ACC112 (cell line): ENCODE results near the gene TRIM8.
A peak's percentile ranks its signal among the peaks of the same experiment; 100 is the strongest.

Experiments used
- H2AFZ ChIP-seq: fragments of 200-600 bp; sonication (generic); one replicate; pipeline ENCODE4 v1.6.0; 2017; ENCODE audit warnings: antibody characterized with exemption, low read length; ENCODE audit not compliant: unreplicated experiment
- H3K27ac ChIP-seq: fragments of 200-600 bp; sonication (generic); 2 replicates; pipeline ENCODE4 v1.5.1; 2014; ENCODE audit warnings: low read depth, mild to moderate bottlenecking, antibody characterized with exemption, low read length, moderate library complexity
- H3K27me3 ChIP-seq: fragments of 200-600 bp; sonication (generic); 2 replicates; pipeline ENCODE4 v1.6.1; 2014; ENCODE audit warnings: mild to moderate bottlenecking, antibody characterized with exemption, low read length, moderate library complexity, mixed read lengths; ENCODE audit not compliant: insufficient read depth
- H3K36me3 ChIP-seq: fragments of 200-600 bp; sonication (generic); 2 replicates; pipeline ENCODE4 v1.6.1; 2016; ENCODE audit warnings: mild to moderate bottlenecking, antibody characterized with exemption, low read length, moderate library complexity, mixed read lengths; ENCODE audit not compliant: insufficient read depth
- H3K4me1 ChIP-seq: fragments of 200-600 bp; sonication (generic); one replicate; pipeline ENCODE4 v1.6.1; 2016; ENCODE audit warnings: low read length, mixed read lengths; ENCODE audit not compliant: insufficient read depth, unreplicated experiment, control insufficient read depth
- H3K4me3 ChIP-seq: fragments of 200-600 bp; sonication (generic); 2 replicates; pipeline ENCODE4 v1.5.1; 2014; ENCODE audit warnings: mild to moderate bottlenecking, low read depth, low read length
- H3K79me2 ChIP-seq: fragments of 200-600 bp; sonication (generic); one replicate; pipeline ENCODE4 v1.6.0; 2016; ENCODE audit warnings: low read length; ENCODE audit not compliant: control insufficient read depth, unreplicated experiment, insufficient read depth

The TRIM8 gene

DNA sequence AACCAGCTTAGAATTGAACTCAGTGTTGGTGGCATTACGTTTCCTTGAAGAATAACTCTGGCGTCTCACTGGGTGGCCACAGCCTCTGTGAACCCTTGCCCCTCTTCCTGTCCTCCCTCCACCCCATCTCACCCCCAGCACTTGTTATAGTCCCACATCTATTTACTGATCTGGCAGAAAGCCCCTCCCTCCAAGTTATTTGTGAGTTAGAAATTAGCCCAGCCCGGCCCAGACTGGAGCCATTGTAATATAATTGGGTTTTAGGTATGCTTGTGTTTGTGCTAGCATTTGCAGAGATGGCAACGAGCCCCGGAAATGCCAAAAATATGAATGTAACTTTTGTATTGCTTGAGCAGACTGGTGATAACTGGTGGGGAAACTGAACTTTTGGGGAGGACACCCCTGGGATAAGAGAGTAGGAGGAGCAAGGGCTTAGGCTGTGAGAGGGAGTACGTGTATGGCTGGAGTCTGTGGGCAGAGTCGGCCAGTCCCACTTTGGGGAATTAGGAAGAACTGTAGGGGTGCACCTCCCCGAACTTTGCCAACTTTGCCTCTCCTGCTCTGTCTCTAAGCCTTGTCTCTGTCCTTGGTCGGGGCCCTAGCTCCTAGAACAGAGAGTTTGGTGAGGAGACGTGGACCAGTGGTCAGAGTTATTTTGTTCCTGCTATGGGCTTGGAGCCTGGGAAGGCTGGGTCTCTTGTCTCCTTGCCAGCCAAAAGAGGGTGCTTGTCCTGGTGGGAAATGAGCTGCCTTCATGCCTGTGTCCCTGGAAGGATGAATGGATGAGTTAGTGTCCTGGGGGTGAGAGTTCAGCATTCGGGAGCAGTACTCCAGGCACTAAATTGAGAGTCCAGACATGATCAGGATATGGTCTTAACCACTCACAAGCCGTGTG is 19.3 kb upstream of the TRIM8 start:
- no peak overlapping the region for H2AFZ ChIP-seq
- peaks cover 71% of the 10 kb centered on the region for H3K4me1 ChIP-seq
- no peaks in the 10 kb centered on the region for H3K36me3 ChIP-seq
- no peaks in the 10 kb centered on the region for H3K79me2 ChIP-seq
- H3K27ac ChIP-seq: peak overlapping the region; percentile 63
- no peaks in the 10 kb centered on the region for H3K27me3 ChIP-seq
- H3K4me3 ChIP-seq: no peak overlapping the region

- Histone ChIP-seq H3K36me3 (no peaks in the 10 kb centered on the region), H3K27ac (peak overlapping the region; percentile 63; the same call in 1 of the 2 replicates), H3K27me3 (no peaks in the 10 kb centered on the region), H2AFZ (no peak overlapping the region), H3K79me2 (no peaks in the 10 kb centered on the region), H3K4me3 (no peak overlapping the region), H3K4me1 (peaks cover 75% of the 10 kb centered on the region)
Observed at GRCh38 chr10:102626026-102626685, 18.1 kb upstream of the TRIM8 start.

DNA sequence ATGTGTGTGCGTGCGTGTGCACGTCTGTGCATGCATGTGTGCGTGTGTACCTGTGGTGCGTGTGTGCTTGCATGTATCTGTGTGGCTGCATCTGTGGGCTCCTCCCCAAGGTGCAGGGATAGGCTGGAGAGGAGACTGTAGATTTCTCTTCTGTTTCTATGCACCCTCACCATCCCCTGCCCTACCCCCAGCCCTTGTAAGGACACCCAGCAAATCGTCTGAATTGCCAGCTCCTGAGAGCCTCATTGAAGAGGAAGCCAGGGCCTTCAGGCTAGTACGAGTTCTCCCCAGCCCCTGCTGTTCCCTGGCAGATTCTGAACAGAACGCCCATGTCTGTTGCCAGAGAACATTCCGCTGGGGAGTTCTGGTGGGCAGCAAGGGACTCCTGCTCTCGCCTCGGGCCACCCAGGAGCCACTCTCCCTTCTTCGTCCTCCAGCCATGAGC is 17.0 kb upstream of the TRIM8 start:
- peak overlapping the region; percentile 86 for H3K27ac ChIP-seq
- no peaks in the 10 kb centered on the region for H3K27me3 ChIP-seq
- H3K4me3 ChIP-seq: no peak overlapping the region
- H3K79me2 ChIP-seq: no peaks in the 10 kb centered on the region
- peaks cover 76% of the 10 kb centered on the region for H3K4me1 ChIP-seq
- H2AFZ ChIP-seq: no peak overlapping the region
- no peaks in the 10 kb centered on the region for H3K36me3 ChIP-seq

- Histone ChIP-seq H3K36me3 (no peaks in the 10 kb centered on the region), H3K4me3 (no peak overlapping the region), H2AFZ (no peak overlapping the region), H3K27me3 (no peaks in the 10 kb centered on the region), H3K4me1 (peaks cover 81% of the 10 kb centered on the region), H3K27ac (peak overlapping the region; percentile 86), H3K79me2 (no peaks in the 10 kb centered on the region)
Observed at GRCh38 chr10:102627736-102628293, 16.5 kb upstream of the TRIM8 start.

- Histone ChIP-seq H3K36me3 (no peaks in the 10 kb centered on the region), H3K27ac (peak overlapping the region; percentile 86), H3K79me2 (no peaks in the 10 kb centered on the region), H3K27me3 (no peaks in the 10 kb centered on the region), H3K4me3 (no peak overlapping the region), H3K4me1 (peaks cover 87% of the 10 kb centered on the region), H2AFZ (no peak overlapping the region)
Observed at GRCh38 chr10:102628451-102628911, 15.8 kb upstream of the TRIM8 start.

GRCh38 chr10:102629661-102630614 is 14.3 kb upstream of the TRIM8 start:
- Histone ChIP-seq H3K79me2 (no peaks in the 10 kb centered on the region), H3K27ac (peak overlapping the region; percentile 86), H3K4me1 (peaks cover 93% of the 10 kb centered on the region), H2AFZ (no peak overlapping the region), H3K27me3 (no peaks in the 10 kb centered on the region), H3K4me3 (no peak overlapping the region), H3K36me3 (no peaks in the 10 kb centered on the region)

DNA sequence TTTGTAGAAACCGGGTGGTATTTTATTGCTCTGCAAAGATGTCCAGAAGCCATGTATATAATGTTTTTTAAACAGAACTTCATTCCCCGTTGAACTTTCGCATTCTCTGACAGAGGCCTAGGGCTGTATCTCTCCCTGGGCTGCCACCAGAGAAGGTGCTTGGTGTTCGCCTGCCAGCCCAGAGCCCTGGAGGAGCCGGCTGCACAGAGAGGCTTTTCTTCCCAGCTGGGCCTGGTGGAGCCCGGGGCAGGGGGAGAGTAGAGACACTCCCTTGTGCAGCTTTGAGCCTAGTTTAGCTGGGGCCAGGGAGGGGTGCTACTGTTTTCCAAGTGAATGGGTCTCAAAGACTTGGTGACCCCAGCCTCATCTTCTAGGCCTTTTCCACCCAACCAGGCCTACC is 13.6 kb upstream of the TRIM8 start:
- Histone ChIP-seq H3K4me3 (no peak overlapping the region), H3K27me3 (no peaks in the 10 kb centered on the region), H3K79me2 (no peaks in the 10 kb centered on the region), H2AFZ (no peak overlapping the region), H3K36me3 (no peaks in the 10 kb centered on the region), H3K27ac (peak overlapping the region; percentile 86), H3K4me1 (peaks cover 90% of the 10 kb centered on the region)

GRCh38 chr10:102631525-102632393 is 12.5 kb upstream of the TRIM8 start:
- H3K4me3 ChIP-seq: no peak overlapping the region
- H3K27me3 ChIP-seq: no peaks in the 10 kb centered on the region
- no peaks in the 10 kb centered on the region for H3K79me2 ChIP-seq
- peaks cover 84% of the 10 kb centered on the region for H3K4me1 ChIP-seq
- no peak overlapping the region for H2AFZ ChIP-seq
- peak overlapping the region; percentile 86 for H3K27ac ChIP-seq
- no peaks in the 10 kb centered on the region for H3K36me3 ChIP-seq

- Histone ChIP-seq H3K4me1 (peaks cover 76% of the 10 kb centered on the region), H3K36me3 (no peaks in the 10 kb centered on the region), H2AFZ (no peak overlapping the region), H3K79me2 (no peaks in the 10 kb centered on the region), H3K27ac (peak overlapping the region; percentile 85), H3K4me3 (peak overlapping the region; percentile 49), H3K27me3 (no peaks in the 10 kb centered on the region)
Observed at GRCh38 chr10:102632394-102633111, 11.7 kb upstream of the TRIM8 start.
